Neural crest cell (in vitro differentiated cells): ENCODE data around the gene CEP57L1. TPM values are rescaled to one million over a fixed set of nuclear protein-coding genes. Genes with fewer than 3 reads are reported as not detected.
"Not testable (repeated sequence)": the region's sequence is repeated elsewhere in the genome, so short reads cannot be mapped to it uniquely, and the experiment has no call there.

Experiments
- DNase-seq: peaks from one replicate; pipeline ENCODE4 v3.0.0; 2021; ENCODE audit warnings: low read depth, mixed read lengths, low spot score
- H3K27ac Mint-ChIP-seq: one replicate; pipeline ENCODE4 v1.8.0; 2021; ENCODE audit warnings: mild to moderate bottlenecking, mixed read lengths; ENCODE audit not compliant: unreplicated experiment
- H3K27me3 Mint-ChIP-seq: 2 replicates; pipeline ENCODE4 v1.8.0; 2021; ENCODE audit warnings: low read depth, mild to moderate bottlenecking, mixed read lengths
- H3K36me3 Mint-ChIP-seq: 2 replicates; pipeline ENCODE4 v1.8.0; 2021; ENCODE audit warnings: low read depth, mild to moderate bottlenecking, mixed read lengths
- H3K4me1 Mint-ChIP-seq: 2 replicates; pipeline ENCODE4 v1.8.0; 2021; ENCODE audit warnings: mixed read lengths
- H3K4me3 Mint-ChIP-seq: one replicate; pipeline ENCODE4 v1.8.0; 2021; ENCODE audit warnings: mild to moderate bottlenecking, mixed read lengths
- H3K9me3 Mint-ChIP-seq: 2 replicates; pipeline ENCODE4 v1.8.0; 2021; ENCODE audit warnings: mixed read lengths
- total RNA-seq: library from RNA; stranded (reverse); gene quantifications from 2 replicates; pipeline ENCODE4 v1.2.1, GENCODE V29; 2021
- TF ChIP-seq, protein P1 (sequence below): fragments of 200-600 bp; sonication (generic); conservative IDR thresholded peaks from 2 replicates; pipeline ENCODE4 v1.5.0; 2021; ENCODE audit warnings: antibody characterized with exemption, mild to moderate bottlenecking

CEP57L1 gene
- total RNA-seq, 1 donor from 2014 or later = 19.8 TPM

DNA sequence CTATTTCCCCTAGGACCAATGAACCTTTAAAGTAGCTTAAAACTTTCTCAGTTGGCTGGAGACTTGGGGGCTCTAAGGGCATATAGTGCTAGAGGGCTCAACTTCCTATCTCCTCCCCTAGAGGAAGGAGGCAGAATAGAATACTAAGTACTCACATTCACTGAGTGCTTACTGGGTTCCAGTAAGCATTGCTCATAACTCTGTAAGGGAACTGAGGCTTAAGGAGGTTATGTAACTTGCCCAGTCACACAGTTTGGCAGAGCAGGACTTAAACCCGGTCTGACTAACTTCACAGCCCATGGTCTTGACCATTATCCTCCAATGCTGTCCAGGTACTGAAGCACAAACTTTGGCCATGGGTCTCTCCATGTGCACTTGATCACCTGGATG is 13.1 kb upstream of the CEP57L1 start:
- H3K27ac Mint-ChIP-seq = no peak overlapping the region
- DNase-seq = no peak
- H3K4me3 Mint-ChIP-seq = no peak overlapping the region
- TF ChIP-seq, protein P1, sequence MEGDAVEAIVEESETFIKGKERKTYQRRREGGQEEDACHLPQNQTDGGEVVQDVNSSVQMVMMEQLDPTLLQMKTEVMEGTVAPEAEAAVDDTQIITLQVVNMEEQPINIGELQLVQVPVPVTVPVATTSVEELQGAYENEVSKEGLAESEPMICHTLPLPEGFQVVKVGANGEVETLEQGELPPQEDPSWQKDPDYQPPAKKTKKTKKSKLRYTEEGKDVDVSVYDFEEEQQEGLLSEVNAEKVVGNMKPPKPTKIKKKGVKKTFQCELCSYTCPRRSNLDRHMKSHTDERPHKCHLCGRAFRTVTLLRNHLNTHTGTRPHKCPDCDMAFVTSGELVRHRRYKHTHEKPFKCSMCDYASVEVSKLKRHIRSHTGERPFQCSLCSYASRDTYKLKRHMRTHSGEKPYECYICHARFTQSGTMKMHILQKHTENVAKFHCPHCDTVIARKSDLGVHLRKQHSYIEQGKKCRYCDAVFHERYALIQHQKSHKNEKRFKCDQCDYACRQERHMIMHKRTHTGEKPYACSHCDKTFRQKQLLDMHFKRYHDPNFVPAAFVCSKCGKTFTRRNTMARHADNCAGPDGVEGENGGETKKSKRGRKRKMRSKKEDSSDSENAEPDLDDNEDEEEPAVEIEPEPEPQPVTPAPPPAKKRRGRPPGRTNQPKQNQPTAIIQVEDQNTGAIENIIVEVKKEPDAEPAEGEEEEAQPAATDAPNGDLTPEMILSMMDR = no peak
- H3K4me1 Mint-ChIP-seq = peaks cover 9% of the 10 kb centered on the region
- H3K27me3 Mint-ChIP-seq = no peaks in the 10 kb centered on the region
- no peaks in the 10 kb centered on the region for H3K9me3 Mint-ChIP-seq
- H3K36me3 Mint-ChIP-seq = no peaks in the 10 kb centered on the region

DNA sequence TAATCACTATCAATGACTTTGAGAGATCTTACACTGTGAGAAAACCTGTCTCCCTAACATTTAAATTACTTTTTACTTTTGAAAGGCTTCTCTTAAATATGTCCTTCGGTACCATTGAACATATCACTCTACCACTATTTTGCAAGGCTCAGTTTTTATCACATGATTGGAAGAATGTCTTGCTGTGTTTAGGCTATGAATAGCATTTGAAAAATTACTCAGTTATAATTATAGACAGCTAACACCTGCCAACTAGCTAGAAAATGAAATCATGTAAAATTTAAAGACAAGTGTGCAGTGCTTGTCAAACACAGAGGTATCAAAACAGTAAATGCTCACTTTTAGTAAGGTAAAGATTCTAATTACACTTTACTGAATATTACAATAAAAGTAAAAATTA is 11.7 kb upstream of the CEP57L1 start:
- peaks cover 13% of the 10 kb centered on the region for H3K4me1 Mint-ChIP-seq

DNA sequence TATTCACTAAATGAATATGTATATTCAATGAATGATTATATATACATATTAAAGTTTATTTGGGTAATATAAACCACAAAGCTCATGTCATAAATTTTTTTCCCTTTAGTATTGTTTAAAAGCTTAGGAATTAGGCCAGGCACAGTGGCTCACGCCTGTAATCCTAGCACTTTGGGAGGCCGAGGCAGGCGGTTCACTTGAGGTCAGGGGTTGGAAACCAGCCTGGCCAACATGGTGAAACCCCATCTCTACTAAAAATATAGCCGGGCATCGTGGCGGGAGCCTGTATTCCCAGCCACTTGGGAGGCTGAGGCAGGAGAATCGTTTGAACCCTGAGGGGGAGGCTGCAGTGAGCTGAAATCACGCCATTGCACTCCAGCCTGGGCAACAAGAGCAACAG is 11.2 kb upstream of the CEP57L1 start:
- H3K27ac Mint-ChIP-seq, DNase-seq, H3K9me3 Mint-ChIP-seq, H3K27me3 Mint-ChIP-seq, H3K4me3 Mint-ChIP-seq, H3K36me3 Mint-ChIP-seq: not testable (repeated sequence)
- H3K4me1 Mint-ChIP-seq = peaks cover 15% of the 10 kb centered on the region

More for the DNA sequence above, 11.7 kb upstream of the CEP57L1 start:
- no peak for DNase-seq
- Mint-ChIP-seq H3K27ac (no peak overlapping the region), H3K27me3 (no peaks in the 10 kb centered on the region), H3K9me3 (no peaks in the 10 kb centered on the region), H3K36me3 (no peaks in the 10 kb centered on the region), H3K4me3 (no peak overlapping the region)
- TF ChIP-seq, protein P1 = no peak

DNA sequence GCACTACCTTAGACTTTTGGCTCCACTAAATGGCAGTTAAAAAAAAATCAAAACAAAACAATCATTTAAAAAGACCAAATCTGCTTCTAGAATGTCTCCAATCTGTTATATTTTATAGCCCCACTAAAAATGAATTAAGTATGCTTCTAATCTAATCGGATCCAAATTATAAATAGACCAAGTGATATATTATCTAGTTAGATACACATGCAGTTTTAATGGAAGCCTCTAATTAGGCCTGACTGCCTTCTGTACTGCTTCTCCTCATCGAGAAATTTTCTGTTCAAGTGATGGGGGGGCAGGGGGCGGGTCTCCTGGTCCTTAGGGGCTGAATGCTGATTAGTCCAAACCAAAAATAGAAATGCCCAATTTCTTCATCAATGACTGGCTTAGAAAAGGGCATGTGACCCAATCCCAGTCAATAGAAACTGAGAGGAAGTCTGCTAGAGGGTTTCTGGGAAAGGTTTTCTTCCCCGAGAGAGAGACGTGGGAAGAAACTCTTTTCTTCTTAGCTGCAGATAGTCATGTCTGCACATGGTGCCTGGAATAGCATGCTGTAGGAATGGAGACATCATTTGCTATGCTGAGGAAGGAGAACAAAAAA is 7.5 kb upstream of the CEP57L1 start:
- Mint-ChIP-seq H3K36me3 (no peaks in the 10 kb centered on the region), H3K27ac (peak overlapping the region; percentile 67), H3K27me3 (no peaks in the 10 kb centered on the region), H3K4me1 (peaks cover 39% of the 10 kb centered on the region), H3K9me3 (no peaks in the 10 kb centered on the region), H3K4me3 (no peak overlapping the region)
- TF ChIP-seq, protein P1 = no peak
- no peak for DNase-seq

DNA sequence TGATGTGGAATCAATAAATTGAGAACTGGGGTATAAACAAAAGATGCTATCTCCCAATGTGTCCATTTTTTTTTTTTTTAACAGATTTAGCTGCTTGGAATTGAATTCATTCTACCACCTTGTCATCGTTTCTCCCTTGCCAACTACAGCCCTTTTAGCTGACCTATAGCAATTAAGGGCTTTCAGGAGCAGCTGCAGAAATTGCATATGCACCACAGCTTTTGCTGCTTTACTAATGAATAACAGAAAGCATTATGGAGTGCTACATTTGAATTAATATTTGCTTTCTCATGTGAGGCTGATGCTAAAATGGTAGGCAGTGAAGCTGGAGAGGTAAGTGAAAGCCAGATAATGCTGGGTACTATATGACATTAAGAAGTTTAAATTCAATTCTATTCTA is 6.3 kb upstream of the CEP57L1 start:
- H3K9me3 Mint-ChIP-seq = no peaks in the 10 kb centered on the region
- no peak for DNase-seq
- H3K27ac Mint-ChIP-seq = no peak overlapping the region
- peaks cover 49% of the 10 kb centered on the region for H3K4me1 Mint-ChIP-seq
- TF ChIP-seq, protein P1 = no peak
- H3K4me3 Mint-ChIP-seq = peak overlapping the region; percentile 29
- no peaks in the 10 kb centered on the region for H3K36me3 Mint-ChIP-seq
- H3K27me3 Mint-ChIP-seq = no peaks in the 10 kb centered on the region

DNA sequence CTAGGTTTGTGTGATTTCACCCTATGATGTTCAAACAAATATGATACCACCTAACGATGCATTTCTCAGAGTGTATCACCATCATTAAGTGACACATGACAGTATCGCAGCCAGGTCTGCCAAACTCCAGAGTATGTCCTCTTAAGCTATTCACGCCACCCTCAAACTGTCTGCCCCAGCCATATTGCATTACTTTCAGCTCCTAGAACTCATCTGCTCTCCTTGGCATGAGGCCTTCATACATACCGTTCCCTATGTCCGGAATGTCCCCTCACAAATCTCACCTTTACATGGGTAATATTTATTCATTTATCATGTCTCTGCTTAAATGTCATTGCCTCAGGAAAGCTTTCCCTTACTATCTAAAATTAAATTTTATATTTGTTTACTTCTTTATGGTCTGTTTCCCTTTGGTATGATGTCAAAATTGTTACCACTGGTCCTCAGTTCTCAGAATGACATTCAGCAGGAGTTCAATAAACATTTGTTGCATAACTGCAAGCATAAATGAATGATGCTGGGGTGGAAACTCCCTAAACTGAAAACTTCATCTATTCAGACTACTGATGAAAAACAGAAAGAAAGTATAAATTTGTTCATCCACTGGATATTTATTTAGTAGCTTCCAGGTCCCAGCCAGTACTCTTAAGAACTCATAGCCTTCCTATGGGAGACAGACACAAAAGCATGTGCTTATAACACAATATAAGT is 3.8 kb upstream of the CEP57L1 start:
- Mint-ChIP-seq H3K36me3 (no peaks in the 10 kb centered on the region), H3K4me1 (peaks cover 68% of the 10 kb centered on the region), H3K27me3 (no peaks in the 10 kb centered on the region), H3K4me3 (peak overlapping the region; percentile 96), H3K27ac (no peak overlapping the region), H3K9me3 (no peaks in the 10 kb centered on the region)
- DNase-seq = no peak
- TF ChIP-seq, protein P1 = no peak
